Neural cell (in vitro differentiated cells): ENCODE data around the gene THADA. TPM values are rescaled to one million over a fixed set of nuclear protein-coding genes. Genes with fewer than 3 reads are reported as not detected.

ENCODE experiments used
- H2AFZ ChIP-seq: fragments of 200-600, 300-800 bp; sonication (generic), shearing (Covaris generic); 2 replicates; pipeline ENCODE4 v1.6.0; 2014; ENCODE audit warnings: low read depth, mild to moderate bottlenecking, antibody characterized with exemption, low read length, moderate library complexity
- H3F3A ChIP-seq: fragments of 200-600 bp; shearing (Covaris generic); 2 replicates; pipeline ENCODE4 v1.6.1; 2016; ENCODE audit warnings: mild to moderate bottlenecking, moderate library complexity, mixed read lengths, antibody characterized with exemption, low read length; ENCODE audit not compliant: insufficient read depth, poor library complexity, severe bottlenecking
- H3K27ac ChIP-seq: fragments of 200-600, 300-800 bp; sonication (generic), shearing (Covaris generic); 2 replicates; pipeline ENCODE4 v1.5.1; 2014; ENCODE audit warnings: mild to moderate bottlenecking, low read length, moderate library complexity
- H3K27me3 ChIP-seq: fragments of 300-800, 200-600 bp; sonication (generic), shearing (Covaris generic); 2 replicates; pipeline ENCODE4 v1.6.0; 2014; ENCODE audit warnings: mild to moderate bottlenecking, low read depth, low read length, moderate library complexity; ENCODE audit not compliant: insufficient read depth
- H3K36me3 ChIP-seq: fragments of 300-800, 200-600 bp; sonication (generic), shearing (Covaris generic); 2 replicates; pipeline ENCODE4 v1.5.1; 2014; ENCODE audit warnings: mild to moderate bottlenecking, antibody characterized with exemption, low read length, moderate library complexity; ENCODE audit not compliant: insufficient read depth
- H3K4me2 ChIP-seq: fragments of 300-800, 200-600 bp; sonication (generic), shearing (Covaris generic); 2 replicates; pipeline ENCODE4 v1.6.0; 2014; ENCODE audit warnings: mild to moderate bottlenecking, low read length
- H3K4me3 ChIP-seq: fragments of 300-800, 200-600 bp; sonication (generic), shearing (Covaris generic); 2 replicates; pipeline ENCODE4 v1.5.1; 2014; ENCODE audit warnings: mild to moderate bottlenecking, low read length, moderate library complexity
- H3K79me2 ChIP-seq: fragments of 200-600 bp; shearing (Covaris generic); replicated peaks from 2 replicates; pipeline ENCODE4 v1.6.0; 2014; ENCODE audit warnings: mild to moderate bottlenecking, low read length, moderate library complexity; ENCODE audit not compliant: insufficient read depth
- H3K9ac ChIP-seq: fragments of 300-800, 200-600 bp; sonication (generic), shearing (Covaris generic); 2 replicates; pipeline ENCODE4 v1.6.1; 2016; ENCODE audit warnings: mild to moderate bottlenecking, low read length, mixed read lengths
- H3K9me2 ChIP-seq: fragments of 200-600 bp; shearing (Covaris generic); 2 replicates; pipeline ENCODE4 v1.6.1; 2016; ENCODE audit warnings: mild to moderate bottlenecking, low read length, mixed read lengths; ENCODE audit not compliant: insufficient read depth
- H3K9me3 ChIP-seq: fragments of 200-600, 300-800 bp; sonication (generic), shearing (Covaris generic); 2 replicates; pipeline ENCODE4 v1.6.1; 2016; ENCODE audit warnings: mild to moderate bottlenecking, mixed run types, low read length, moderate library complexity, mixed read lengths
- H4K20me1 ChIP-seq: fragments of 200-600 bp; shearing (Covaris generic); 2 replicates; pipeline ENCODE4 v1.6.1; 2016; ENCODE audit warnings: mild to moderate bottlenecking, mixed run types; ENCODE audit not compliant: insufficient read depth
- CTCF ChIP-seq: fragments of 450-650 bp; IDR thresholded peaks from 2 replicates; pipeline ENCODE4 v1.5.1; 2014; ENCODE audit warnings: antibody characterized with exemption, mild to moderate bottlenecking, moderate library complexity; ENCODE audit not compliant: poor library complexity, severe bottlenecking
- EP300 ChIP-seq: fragments of 450-650 bp; conservative IDR thresholded peaks from 2 replicates; pipeline ENCODE4 v1.6.1; 2014; ENCODE audit warnings: antibody characterized with exemption, mild to moderate bottlenecking, moderate library complexity; ENCODE audit not compliant: poor library complexity, severe bottlenecking
- EZH2 ChIP-seq: fragments of 200-600, 300-800 bp; shearing (Covaris generic), sonication (generic); IDR thresholded peaks from 2 replicates; pipeline ENCODE4 v1.6.1; 2014; ENCODE audit warnings: antibody characterized with exemption, low read length, borderline replicate concordance, mild to moderate bottlenecking; ENCODE audit not compliant: insufficient read depth, poor library complexity, severe bottlenecking
- MXI1 ChIP-seq: fragments of 450-650 bp; conservative IDR thresholded peaks from 2 replicates; pipeline ENCODE4 v1.6.1; 2014; ENCODE audit warnings: antibody characterized with exemption, mild to moderate bottlenecking; ENCODE audit not compliant: poor library complexity, severe bottlenecking
- POLR2AphosphoS5 ChIP-seq: IDR thresholded peaks from 2 replicates; pipeline ENCODE4 v1.6.1; 2012
- RAD21 ChIP-seq: fragments of 450-650 bp; conservative IDR thresholded peaks from 2 replicates; pipeline ENCODE4 v1.6.1; 2014; ENCODE audit warnings: antibody characterized with exemption, mild to moderate bottlenecking, moderate library complexity
- SMC3 ChIP-seq: fragments of 450-650 bp; conservative IDR thresholded peaks from 2 replicates; pipeline ENCODE4 v1.6.1; 2014; ENCODE audit warnings: antibody characterized with exemption, mild to moderate bottlenecking, moderate library complexity; ENCODE audit not compliant: poor library complexity
- TAF1 ChIP-seq: IDR thresholded peaks from 2 replicates; pipeline ENCODE4 v1.6.1; 2012; ENCODE audit warnings: low read depth
- polyA plus RNA-seq: library from polyadenylated mRNA; depleted of rRNA; stranded (reverse); fragments of >200 nt; gene quantifications from 2 replicates; pipeline ENCODE4 v1.2.3, GENCODE V29; 2014
- TF ChIP-seq, protein P1 (sequence below): IDR thresholded peaks from 2 replicates; pipeline ENCODE4 v1.6.1; 2012; ENCODE audit warnings: borderline replicate concordance

The THADA gene
- polyA plus RNA-seq, 1 donor from 2014 or later = 8.5 TPM

- Histone ChIP-seq H3K4me3 (no peak overlapping the region), H3F3A (peaks cover 6% of the 10 kb centered on the region), H2AFZ (no peak overlapping the region), H3K27ac (no peak overlapping the region), H3K36me3 (no peaks in the 10 kb centered on the region), H3K79me2 (peaks cover 9% of the 10 kb centered on the region), H3K4me2 (no peak overlapping the region), H3K9me3 (peaks cover 5% of the 10 kb centered on the region), H3K9ac (no peak overlapping the region), H3K27me3 (peaks cover 17% of the 10 kb centered on the region), H3K9me2 (no peaks in the 10 kb centered on the region), H4K20me1 (no peaks in the 10 kb centered on the region)
- TF ChIP-seq SMC3 (no peak), MXI1 (no peak), EZH2 (no peak), RAD21 (no peak), EP300 (no peak), POLR2AphosphoS5 (no peak), CTCF (no peak), TAF1 (no peak)
- TF ChIP-seq, protein P1, sequence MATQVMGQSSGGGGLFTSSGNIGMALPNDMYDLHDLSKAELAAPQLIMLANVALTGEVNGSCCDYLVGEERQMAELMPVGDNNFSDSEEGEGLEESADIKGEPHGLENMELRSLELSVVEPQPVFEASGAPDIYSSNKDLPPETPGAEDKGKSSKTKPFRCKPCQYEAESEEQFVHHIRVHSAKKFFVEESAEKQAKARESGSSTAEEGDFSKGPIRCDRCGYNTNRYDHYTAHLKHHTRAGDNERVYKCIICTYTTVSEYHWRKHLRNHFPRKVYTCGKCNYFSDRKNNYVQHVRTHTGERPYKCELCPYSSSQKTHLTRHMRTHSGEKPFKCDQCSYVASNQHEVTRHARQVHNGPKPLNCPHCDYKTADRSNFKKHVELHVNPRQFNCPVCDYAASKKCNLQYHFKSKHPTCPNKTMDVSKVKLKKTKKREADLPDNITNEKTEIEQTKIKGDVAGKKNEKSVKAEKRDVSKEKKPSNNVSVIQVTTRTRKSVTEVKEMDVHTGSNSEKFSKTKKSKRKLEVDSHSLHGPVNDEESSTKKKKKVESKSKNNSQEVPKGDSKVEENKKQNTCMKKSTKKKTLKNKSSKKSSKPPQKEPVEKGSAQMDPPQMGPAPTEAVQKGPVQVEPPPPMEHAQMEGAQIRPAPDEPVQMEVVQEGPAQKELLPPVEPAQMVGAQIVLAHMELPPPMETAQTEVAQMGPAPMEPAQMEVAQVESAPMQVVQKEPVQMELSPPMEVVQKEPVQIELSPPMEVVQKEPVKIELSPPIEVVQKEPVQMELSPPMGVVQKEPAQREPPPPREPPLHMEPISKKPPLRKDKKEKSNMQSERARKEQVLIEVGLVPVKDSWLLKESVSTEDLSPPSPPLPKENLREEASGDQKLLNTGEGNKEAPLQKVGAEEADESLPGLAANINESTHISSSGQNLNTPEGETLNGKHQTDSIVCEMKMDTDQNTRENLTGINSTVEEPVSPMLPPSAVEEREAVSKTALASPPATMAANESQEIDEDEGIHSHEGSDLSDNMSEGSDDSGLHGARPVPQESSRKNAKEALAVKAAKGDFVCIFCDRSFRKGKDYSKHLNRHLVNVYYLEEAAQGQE = no peak
Measured at GRCh38 chr2:43220229-43220751, 375.5 kb downstream of the THADA start.

DNA sequence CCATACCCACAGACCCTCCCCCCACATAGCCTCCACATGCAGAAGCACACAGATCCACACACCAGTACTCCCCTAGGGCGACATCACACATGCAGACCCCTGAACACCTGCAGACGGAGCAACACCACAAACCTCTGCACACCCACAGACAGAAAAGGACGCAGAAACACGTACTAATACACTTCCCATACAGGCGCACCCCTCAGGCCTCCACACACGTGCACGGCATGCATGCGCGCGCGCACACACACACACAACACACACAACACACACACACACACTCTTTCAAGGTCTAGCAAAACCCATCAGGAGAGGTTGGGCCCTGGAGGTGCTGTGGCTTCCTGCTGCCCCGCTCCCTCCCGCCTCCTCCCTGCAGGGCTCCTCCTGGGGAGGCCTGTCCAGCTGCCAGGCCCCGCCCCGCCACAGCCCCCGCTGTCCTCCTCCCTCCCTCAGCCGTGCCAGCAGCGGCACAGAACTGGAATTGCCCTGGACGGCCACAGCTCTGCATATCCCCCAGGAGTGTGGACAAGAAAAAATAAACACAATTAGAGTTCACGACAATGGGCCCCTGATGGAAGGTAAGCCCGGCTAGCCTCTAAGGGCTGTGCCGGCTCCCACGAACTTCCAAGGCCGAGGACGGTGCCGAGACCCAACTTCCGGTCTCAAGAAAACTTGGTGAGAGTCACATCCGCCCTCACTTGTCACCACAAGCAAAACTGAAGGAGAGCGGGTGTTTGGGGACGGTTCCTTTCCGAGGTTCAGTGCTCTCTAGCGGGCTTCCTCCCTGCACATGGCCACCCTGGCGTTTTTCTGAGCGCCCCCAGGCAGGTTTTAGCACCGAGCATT, 376.2 kb downstream of the THADA start:
- Histone ChIP-seq H3K27me3 (peaks cover 10% of the 10 kb centered on the region), H4K20me1 (no peaks in the 10 kb centered on the region), H3K9me3 (no peaks in the 10 kb centered on the region), H3K27ac (no peak overlapping the region), H3K9me2 (no peaks in the 10 kb centered on the region), H3F3A (peaks cover 6% of the 10 kb centered on the region), H3K4me2 (no peak overlapping the region), H3K9ac (no peak overlapping the region), H2AFZ (no peak overlapping the region), H3K79me2 (peaks cover 9% of the 10 kb centered on the region), H3K36me3 (no peaks in the 10 kb centered on the region), H3K4me3 (no peak overlapping the region)
- TF ChIP-seq RAD21 (no peak), SMC3 (no peak), MXI1 (no peak), POLR2AphosphoS5 (no peak)
